Right lobe of liver (tissue), 6 donors: ENCODE results near the gene PCDHA8. TPM values are rescaled to one million over a fixed set of nuclear protein-coding genes. Genes with fewer than 3 reads are reported as not detected.

Experiments
- ATAC-seq, 4 donors: fragments of 200-7000 bp; cut with Tn5 transposase; one replicate each; pipeline ENCODE4 v1.9.1; 2020; ENCODE audit warnings: mild to moderate bottlenecking in 4 of 4, moderate library complexity in 4 of 4
- DNase-seq, 3 donors: peaks; one replicate each; pipeline ENCODE4 v3.0.0-alpha.2; 2020
- H3K27ac ChIP-seq, 3 donors: fragments of 200-600 bp; one replicate each; pipeline ENCODE4 v1.8.0; 2022
- H3K27me3 ChIP-seq, 2 donors: fragments of 200-600 bp; one replicate each; pipeline ENCODE4 v1.8.0; 2022
- H3K36me3 ChIP-seq, 4 donors: fragments of 200-600 bp; sonication (generic) in 1 of 4; one replicate each; pipeline versions ENCODE4 v1.5.1 to v1.8.0; 2017 to 2022; ENCODE audit warnings: control low read depth in 1 of 4
- H3K4me1 ChIP-seq, 4 donors: fragments of 200-600 bp; sonication (generic) in 1 of 4; one replicate each; pipeline versions ENCODE4 v1.5.1 to v1.8.0; 2017 to 2022; ENCODE audit warnings: control low read depth in 1 of 4
- H3K4me3 ChIP-seq, 3 donors: fragments of 200-600 bp; one replicate each; pipeline ENCODE4 v1.8.0; 2022
- H3K9me3 ChIP-seq, 4 donors: fragments of 200-600 bp; sonication (generic) in 1 of 4; one replicate each; pipeline versions ENCODE4 v1.5.1 to v1.8.0; 2017 to 2022; ENCODE audit warnings: control low read depth in 1 of 4
- CTCF ChIP-seq, 4 donors: fragments of 200-600 bp in 3 of 4; fragments of 450-650 bp in 1 of 4; IDR thresholded peaks; one replicate each; pipeline versions ENCODE4 v1.5.1 to v1.8.0; 2016 to 2022; ENCODE audit warnings: antibody characterized with exemption in 4 of 4, mild to moderate bottlenecking in 2 of 4
- POLR2A ChIP-seq: fragments of 450-650 bp; IDR thresholded peaks from one replicate; pipeline ENCODE4 v1.6.1; 2017; ENCODE audit warnings: antibody characterized with exemption, mild to moderate bottlenecking
- WGBS: methylation state at CpG from one replicate; pipeline ENCODE4 v1.1.6; 2018; ENCODE audit warnings: low coverage, low lambda C conversion rate; ENCODE audit not compliant: insufficient coverage; ENCODE audit errors: missing lambda C conversion rate; 5-methylcytosine and 5-hydroxymethylcytosine counted together
- intact Hi-C, 2 donors: fragments of 100-400 bp; cut with DNase I; formaldehyde crosslinking; loops; one replicate each; pipeline versions ENCODE4 v1.11.2 to v1.14.1; 2022
- total RNA-seq, 6 experiments: library from RNA; depleted of rRNA in 2 of 6; stranded (reverse); fragments of >200 nt in 2 of 6; fragmentation: NEBNext Ultra II Directional in 3 of 6; extraction: Animal tissue kit (Norgen Biotek cat#: 25700) in 3 of 6; gene quantifications; one replicate each; pipeline versions ENCODE4 v1.1.0 to v1.2.4, GENCODE V29; 2016 to 2023
- donor health status: DM: no; HTN: yes; CAD: no.
- donor health status: DM: no; HTN: no; CAD: no.
- donor health status: DM: no; HTN: no; CAD: no.
- donor health status: DM: no; HTN: yes; CAD: no.
- donor health status: DM: no; HTN: yes; CAD: no.

PCDHA8 gene
- total RNA-seq, 6 experiments from 2014 or later = not detected

GRCh38 chr5:140877262-140877581 is 36.2 kb downstream of the PCDHA8 start:
- Histone ChIP-seq H3K36me3 (no peaks in the 10 kb centered on the region), H3K27me3 (peaks cover 0 to 10% of the 10 kb centered on the region in 2 donors), H3K27ac (no peak overlapping the region), H3K4me1 (no peaks in the 10 kb centered on the region), H3K4me3 (no peak overlapping the region), H3K9me3 (peaks cover 0 to 6% (median 0%) of the 10 kb centered on the region in 4 donors)
- WGBS = no CpG with 5 or more reads among the region's 37 CpGs
- no peak for ATAC-seq
- TF ChIP-seq CTCF (IDR thresholded peaks at IDR 0.05) (no peak), POLR2A (no peak)
- DNase-seq = no peak
- intact Hi-C loops = no loop called here

GRCh38 chr5:140881889-140882590 is 41.1 kb downstream of the PCDHA8 start, which contains the start of gene PCDHA13:
PCDHA13 (plus strand) TSS chr5:140882124; CDS start chr5:140882269, 145 bp downstream.
- H3K9me3 ChIP-seq = peaks cover 0 to 5% (median 0%) of the 10 kb centered on the region in 4 donors
- DNase-seq (no peak), ATAC-seq (peak; percentile 42 to 84 (median 54))
- peaks cover 0 to 4% of the 10 kb centered on the region in 2 donors for H3K27me3 ChIP-seq
- intact Hi-C loops = loop anchor here in 1 of 2 donors (10.0 kb wide), 1 partner anchor 163 kb away; no protein-coding TSS in a partner anchor
- peak; percentile 29 to 52 (median 42) for TF ChIP-seq CTCF (IDR thresholded peaks at IDR 0.05)
- no peak for TF ChIP-seq POLR2A
- H3K27ac ChIP-seq = no peak within 1 kb of the TSS
- peak within 1 kb of the TSS; percentile 6 to 34 (median 34) for H3K4me3 ChIP-seq
- H3K4me1 ChIP-seq = no peaks in the 10 kb centered on the region
- no peaks in the 10 kb centered on the region for H3K36me3 ChIP-seq
- WGBS = 4% methylated on average over 11 of the region's 35 CpGs

GRCh38 chr5:140882591-140882899 is 41.6 kb downstream of the PCDHA8 start:
- peak in 2 of 4 donors; percentile 10 to 29 for TF ChIP-seq CTCF (IDR thresholded peaks at IDR 0.05)
- no peak for TF ChIP-seq POLR2A
- 14% methylated on average over 10 of the region's 12 CpGs for WGBS
- ATAC-seq = peak in 2 of 4 donors; percentile 35 to 64

GRCh38 chr5:140883373-140883772 is 42.4 kb downstream of the PCDHA8 start:
- WGBS = 39% methylated on average over 15 of the region's 41 CpGs
- DNase-seq (no peak), ATAC-seq (no peak)
- Histone ChIP-seq H3K27ac (no peak overlapping the region), H3K4me1 (no peaks in the 10 kb centered on the region), H3K36me3 (no peaks in the 10 kb centered on the region), H3K9me3 (no peaks in the 10 kb centered on the region), H3K4me3 (no peak overlapping the region), H3K27me3 (no peaks in the 10 kb centered on the region)
- no peak for TF ChIP-seq CTCF (IDR thresholded peaks at IDR 0.05)
- no peak for TF ChIP-seq POLR2A
- intact Hi-C loops = loop anchor here in 1 of 2 donors (10.0 kb wide), 1 partner anchor 161 kb away; no protein-coding TSS in a partner anchor

More at GRCh38 chr5:140882591-140882899, 41.6 kb downstream of the PCDHA8 start:
- no peak for DNase-seq
- intact Hi-C loops = loop anchor here in 1 of 2 donors (10.0 kb wide), 1 partner anchor 162 kb away; no protein-coding TSS in a partner anchor
- peaks cover 0 to under 1% of the 10 kb centered on the region in 2 donors for H3K27me3 ChIP-seq
- peak overlapping the region; percentile 6 to 34 (median 34) for H3K4me3 ChIP-seq
- no peaks in the 10 kb centered on the region for H3K36me3 ChIP-seq
- H3K9me3 ChIP-seq = no peaks in the 10 kb centered on the region
- no peaks in the 10 kb centered on the region for H3K4me1 ChIP-seq
- no peak overlapping the region for H3K27ac ChIP-seq
